BLaER1 treated with 17β-estradiol and CSF1 and Interleukin-3, amounts not matched to agents 10 nM and 100 nM (cell line): ENCODE results near the gene TACC3.

Experiments used
- H3K27ac ChIP-seq, 11 experiments: shearing (Covaris generic); formaldehyde crosslinking; 2 replicates each; pipeline ENCODE4 v1.8.1; 2022
- H3K27me3 ChIP-seq, 11 experiments: shearing (Covaris generic); formaldehyde crosslinking; 2 replicates each; pipeline ENCODE4 v1.8.1; 2022
- H3K36me3 ChIP-seq, 11 experiments: shearing (Covaris generic); formaldehyde crosslinking; 2 replicates each; pipeline ENCODE4 v1.8.1; 2022
- H3K4me1 ChIP-seq, 10 experiments: shearing (Covaris generic); formaldehyde crosslinking; 2 replicates each; pipeline ENCODE4 v1.8.1; 2022
- H3K4me2 ChIP-seq, 11 experiments: shearing (Covaris generic); formaldehyde crosslinking; 2 replicates each; pipeline ENCODE4 v1.8.1; 2022
- H3K4me3 ChIP-seq, 10 experiments: shearing (Covaris generic); formaldehyde crosslinking; 2 replicates each; pipeline ENCODE4 v1.8.1; 2022
- H3K9ac ChIP-seq, 11 experiments: shearing (Covaris generic); formaldehyde crosslinking; 2 replicates each; pipeline ENCODE4 v1.8.1; 2022
- H3K9me3 ChIP-seq, 11 experiments: shearing (Covaris generic); formaldehyde crosslinking; replicated peaks in 1 of 11; 2 replicates each; pipeline ENCODE4 v1.8.1; 2022
- H4K20me1 ChIP-seq, 11 experiments: shearing (Covaris generic); formaldehyde crosslinking; 2 replicates each; pipeline ENCODE4 v1.8.1; 2022
- Cebpa-rat ChIP-seq, 11 experiments: shearing (Covaris generic); IDR thresholded peaks; 2 replicates each; pipeline ENCODE4 v1.8.1; 2022

TACC3 gene

DNA sequence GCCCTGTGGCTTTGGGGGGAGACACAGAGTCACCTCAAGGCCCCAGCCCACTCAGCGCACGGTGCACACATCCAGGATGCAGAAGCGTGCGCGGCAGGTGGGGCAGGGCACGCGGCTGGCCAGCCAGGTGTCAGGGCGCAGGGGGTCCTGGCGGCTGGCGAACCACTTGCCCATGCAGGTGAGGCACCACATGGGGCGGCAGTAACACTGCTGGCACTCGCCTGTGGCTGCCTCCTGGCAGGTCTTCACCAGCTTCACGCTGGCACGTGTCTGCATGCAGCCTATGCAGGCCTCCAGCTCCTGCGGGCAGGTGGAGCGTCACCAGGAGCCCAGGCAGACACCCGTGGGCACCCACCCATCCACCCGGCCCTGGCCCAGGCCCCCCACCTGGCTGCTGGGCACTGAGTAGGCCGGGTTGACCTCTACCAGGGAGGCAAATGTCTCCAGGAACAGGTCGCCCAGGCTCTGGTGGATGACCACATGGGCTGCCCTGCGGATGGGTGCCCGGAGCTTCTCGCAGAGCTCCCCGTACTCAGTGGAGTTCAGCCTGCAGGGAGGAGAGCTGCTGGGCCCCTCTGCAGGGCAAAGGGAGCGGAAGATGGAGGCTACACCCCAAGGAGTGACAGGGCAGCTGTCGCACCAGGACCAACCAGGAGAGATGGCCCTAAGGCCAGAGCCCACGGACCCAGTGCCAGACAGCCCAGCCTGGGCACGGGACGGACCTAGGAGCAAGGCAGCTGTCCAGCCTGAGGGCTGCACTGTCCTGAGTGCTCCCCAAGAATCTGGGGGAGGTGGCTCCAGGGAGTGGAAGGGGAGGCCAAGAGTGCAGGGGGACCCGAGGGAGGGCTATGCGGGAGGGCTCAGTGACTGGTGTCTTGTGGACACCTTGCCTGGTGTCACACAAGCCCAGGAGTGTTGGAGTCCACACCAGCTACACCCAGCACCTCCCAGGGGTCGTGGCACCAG lies 3.9 kb upstream of the TACC3 start:
- H3K4me3 ChIP-seq, result peak overlapping the region in 8 of 10 experiments; percentile 5 to 99 (median 89); a peak in 11 of 20 replicates
- no peak for TF ChIP-seq Cebpa-rat (IDR thresholded peaks at IDR 0.05)
- H3K4me2 ChIP-seq, result peak overlapping the region; percentile 95 to 100 (median 99)

GRCh38 chr4:1718095-1718850 lies 3.0 kb upstream of the TACC3 start:
- Histone ChIP-seq H3K27ac (peak overlapping the region in 9 of 11 experiments; percentile 37 to 100 (median 100); a peak in 18 of 22 replicates), H4K20me1 (peaks cover 33 to 87% (median 67%) of the 10 kb centered on the region in 11 experiments), H3K27me3 (no peaks in the 10 kb centered on the region), H3K4me1 (peaks cover 86 to 89% (median 87%) of the 10 kb centered on the region in 10 experiments), H3K9ac (peak overlapping the region; percentile 48 to 100 (median 99)), H3K4me2 (peak overlapping the region; percentile 95 to 100 (median 99)), H3K36me3 (peaks cover 12 to 30% (median 20%) of the 10 kb centered on the region in 11 experiments; a peak in 18 of 22 replicates), H3K9me3 (no peaks in the 10 kb centered on the region), H3K4me3 (peak overlapping the region; percentile 28 to 90 (median 85); a peak in 16 of 20 replicates)
- TF ChIP-seq Cebpa-rat (IDR thresholded peaks at IDR 0.05), result no peak

More for the DNA sequence above, 3.9 kb upstream of the TACC3 start:
- H3K27me3 ChIP-seq, result no peaks in the 10 kb centered on the region
- H4K20me1 ChIP-seq, result peaks cover 33 to 83% (median 60%) of the 10 kb centered on the region in 11 experiments
- H3K9me3 ChIP-seq, result no peaks in the 10 kb centered on the region
- H3K27ac ChIP-seq, result peak overlapping the region in 9 of 11 experiments; percentile 98 to 100 (median 100); a peak in 17 of 22 replicates
- peaks cover 79 to 83% (median 80%) of the 10 kb centered on the region in 10 experiments for H3K4me1 ChIP-seq
- peak overlapping the region; percentile 88 to 100 (median 99); a peak in 20 of 22 replicates for H3K9ac ChIP-seq
- peaks cover 12 to 30% (median 20%) of the 10 kb centered on the region in 11 experiments; a peak in 18 of 22 replicates for H3K36me3 ChIP-seq

DNA sequence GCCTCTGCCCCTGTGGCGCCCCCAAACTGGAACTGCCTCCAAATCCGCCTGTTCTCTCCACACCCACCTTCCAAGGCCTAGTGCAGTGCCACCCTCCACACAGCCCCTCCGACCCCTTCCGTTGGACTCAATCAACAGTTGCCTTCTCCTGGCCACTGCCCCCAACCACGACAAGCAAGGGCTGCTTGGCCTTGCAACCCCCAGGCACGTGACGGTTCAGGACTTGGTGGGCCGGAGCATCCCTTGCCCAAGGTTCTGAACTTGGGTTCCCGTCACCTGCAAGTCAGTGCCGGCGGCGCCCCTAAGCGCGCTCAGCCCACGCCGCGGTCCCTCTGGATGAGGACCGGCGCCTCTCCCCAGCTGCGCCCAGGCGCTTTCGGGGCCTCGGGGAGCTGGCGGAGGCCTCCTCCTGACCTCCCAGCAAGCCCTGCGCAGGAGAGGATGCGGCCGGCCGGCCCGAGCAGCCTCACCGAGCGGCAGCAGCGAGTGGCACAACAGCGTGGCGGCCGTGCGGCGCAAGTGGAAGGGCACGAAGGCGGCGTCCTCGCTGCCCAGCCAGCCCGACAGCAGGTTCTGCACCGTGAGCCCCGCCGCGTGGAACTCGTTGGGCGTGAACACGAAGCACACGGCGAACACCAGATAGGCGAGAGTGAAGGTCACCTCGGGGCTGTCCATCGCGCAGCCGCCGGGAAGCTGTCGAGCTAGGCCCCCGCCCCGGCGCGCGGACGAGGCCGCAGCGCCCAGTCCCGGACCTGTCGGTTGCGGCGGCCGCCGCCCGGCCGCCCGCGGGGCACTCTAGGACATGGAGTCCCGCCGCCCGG lies 948 bp upstream of the TACC3 start:
- Histone ChIP-seq H3K9ac (peak overlapping the region; percentile 86 to 100 (median 99)), H3K4me3 (peak overlapping the region; percentile 66 to 90 (median 85)), H4K20me1 (peaks cover 33 to 85% (median 71%) of the 10 kb centered on the region in 11 experiments), H3K4me1 (peaks cover 78 to 87% (median 84%) of the 10 kb centered on the region in 10 experiments), H3K4me2 (peak overlapping the region; percentile 95 to 100 (median 99)), H3K27ac (peak overlapping the region; percentile 87 to 100 (median 100)), H3K9me3 (no peaks in the 10 kb centered on the region), H3K36me3 (peaks cover 15 to 50% (median 38%) of the 10 kb centered on the region in 11 experiments; a peak in 21 of 22 replicates), H3K27me3 (no peaks in the 10 kb centered on the region)
- no peak for TF ChIP-seq Cebpa-rat (IDR thresholded peaks at IDR 0.05)

GRCh38 chr4:1721666-1722550 lies 587 bp downstream of the TACC3 start:
- H3K9ac ChIP-seq, result peak overlapping the region; percentile 78 to 100 (median 99)
- peak overlapping the region; percentile 93 to 100 (median 98) for H3K4me2 ChIP-seq
- peak overlapping the region; percentile 81 to 100 (median 91) for H3K27ac ChIP-seq
- no peak for TF ChIP-seq Cebpa-rat (IDR thresholded peaks at IDR 0.05)
- H3K36me3 ChIP-seq, result peaks cover 12 to 54% (median 46%) of the 10 kb centered on the region in 11 experiments; a peak in 21 of 22 replicates
- no peaks in the 10 kb centered on the region for H3K9me3 ChIP-seq
- H3K27me3 ChIP-seq, result no peaks in the 10 kb centered on the region
- peak overlapping the region; percentile 66 to 90 (median 85) for H3K4me3 ChIP-seq
- H3K4me1 ChIP-seq, result peaks cover 74 to 87% (median 83%) of the 10 kb centered on the region in 10 experiments
- peaks cover 19 to 83% (median 70%) of the 10 kb centered on the region in 11 experiments for H4K20me1 ChIP-seq

DNA sequence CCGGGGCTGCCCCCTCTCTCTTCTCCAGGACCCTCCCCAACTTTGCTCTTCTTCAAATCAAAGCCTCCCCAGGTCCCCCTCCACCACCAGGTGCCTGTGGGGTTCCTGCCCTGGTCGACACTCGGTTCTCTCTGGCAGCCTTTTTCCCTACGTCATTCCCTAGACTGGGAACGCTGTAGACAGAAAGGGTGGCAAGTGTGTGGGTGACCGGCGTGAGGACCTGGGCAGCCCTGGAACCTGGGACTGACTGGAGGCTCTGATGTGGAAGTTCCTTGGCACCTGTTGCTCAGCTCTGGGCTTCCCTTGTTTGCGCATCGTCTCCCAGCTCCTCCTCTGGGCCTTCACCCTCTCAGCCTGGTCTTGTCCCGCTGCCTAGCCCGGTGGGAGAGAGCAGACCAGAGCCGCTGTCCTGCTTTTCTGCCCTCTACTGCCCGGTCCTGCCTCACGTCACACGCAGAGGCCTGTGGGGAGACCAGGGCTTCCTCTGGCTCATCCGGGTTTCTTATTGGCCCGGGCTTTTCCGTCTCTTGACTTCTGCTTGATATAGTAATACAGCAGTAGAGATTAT lies 1.3 kb downstream of the TACC3 start:
- Histone ChIP-seq H3K4me1 (peaks cover 74 to 87% (median 83%) of the 10 kb centered on the region in 10 experiments), H3K36me3 (peaks cover 5 to 54% (median 44%) of the 10 kb centered on the region in 11 experiments; a peak in 21 of 22 replicates), H4K20me1 (peaks cover 12 to 83% (median 70%) of the 10 kb centered on the region in 11 experiments; a peak in 21 of 22 replicates), H3K4me3 (peak overlapping the region; percentile 66 to 90 (median 85)), H3K27ac (peak overlapping the region; percentile 81 to 100 (median 91)), H3K9me3 (no peaks in the 10 kb centered on the region), H3K9ac (peak overlapping the region; percentile 78 to 100 (median 99)), H3K4me2 (peak overlapping the region; percentile 93 to 100 (median 98)), H3K27me3 (no peaks in the 10 kb centered on the region)
- TF ChIP-seq Cebpa-rat (IDR thresholded peaks at IDR 0.05), result no peak

DNA sequence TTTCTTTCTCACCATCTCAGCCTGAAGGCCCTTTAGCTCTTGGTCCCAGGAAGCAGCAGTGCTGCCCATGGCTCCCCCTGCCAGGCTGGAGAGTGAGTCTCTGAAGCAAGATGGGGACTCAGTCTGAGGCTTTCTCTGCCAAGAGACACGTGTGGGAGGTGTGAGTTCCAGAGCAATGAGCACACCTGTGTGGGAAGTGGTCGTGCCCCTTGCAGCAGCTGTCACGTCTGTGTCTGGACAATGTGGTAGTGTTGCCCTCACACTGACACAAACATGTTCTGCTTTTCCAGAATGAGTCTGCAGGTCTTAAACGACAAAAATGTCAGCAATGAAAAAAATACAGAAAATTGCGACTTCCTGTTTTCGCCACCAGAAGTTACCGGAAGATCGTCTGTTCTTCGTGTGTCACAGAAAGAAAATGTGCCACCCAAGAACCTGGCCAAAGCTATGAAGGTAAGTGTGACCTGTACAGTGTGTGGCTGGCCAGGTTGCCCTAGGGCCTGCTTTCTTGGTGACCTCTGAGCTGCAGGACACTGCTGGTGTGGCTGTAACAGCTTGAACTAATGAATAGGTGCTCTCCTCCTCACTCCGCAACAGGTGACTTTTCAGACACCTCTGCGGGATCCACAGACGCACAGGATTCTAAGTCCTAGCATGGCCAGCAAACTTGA lies 1.9 kb downstream of the TACC3 start:
- no peaks in the 10 kb centered on the region for H3K27me3 ChIP-seq
- H3K9ac ChIP-seq, result peak overlapping the region; percentile 78 to 100 (median 99)
- H3K4me2 ChIP-seq, result peak overlapping the region; percentile 93 to 100 (median 98)
- peaks cover 5 to 83% (median 69%) of the 10 kb centered on the region in 11 experiments; a peak in 20 of 22 replicates for H4K20me1 ChIP-seq
- H3K4me3 ChIP-seq, result peak overlapping the region; percentile 28 to 90 (median 85)
- TF ChIP-seq Cebpa-rat (IDR thresholded peaks at IDR 0.05), result no peak
- H3K27ac ChIP-seq, result peak overlapping the region; percentile 81 to 100 (median 91)
- H3K9me3 ChIP-seq, result no peaks in the 10 kb centered on the region
- peaks cover 0 to 54% (median 48%) of the 10 kb centered on the region in 11 experiments; a peak in 20 of 22 replicates for H3K36me3 ChIP-seq
- H3K4me1 ChIP-seq, result peaks cover 70 to 87% (median 83%) of the 10 kb centered on the region in 10 experiments
